NCI-H510A (cell line): ENCODE measurements around the gene RASGEF1C.

ENCODE experiments used
- DNase-seq: peaks from one replicate; lab custom pipeline; 2025; lab: John Stamatoyannopoulos, UW

RASGEF1C gene

GRCh38 chr5:180119031-180119902 is 89.7 kb downstream of the RASGEF1C start:
- DNase-seq: no peak

- DNase-seq: no peak
These were observed 90.6 kb downstream of the RASGEF1C start for GRCh38 chr5:180118391-180118791.

DNA sequence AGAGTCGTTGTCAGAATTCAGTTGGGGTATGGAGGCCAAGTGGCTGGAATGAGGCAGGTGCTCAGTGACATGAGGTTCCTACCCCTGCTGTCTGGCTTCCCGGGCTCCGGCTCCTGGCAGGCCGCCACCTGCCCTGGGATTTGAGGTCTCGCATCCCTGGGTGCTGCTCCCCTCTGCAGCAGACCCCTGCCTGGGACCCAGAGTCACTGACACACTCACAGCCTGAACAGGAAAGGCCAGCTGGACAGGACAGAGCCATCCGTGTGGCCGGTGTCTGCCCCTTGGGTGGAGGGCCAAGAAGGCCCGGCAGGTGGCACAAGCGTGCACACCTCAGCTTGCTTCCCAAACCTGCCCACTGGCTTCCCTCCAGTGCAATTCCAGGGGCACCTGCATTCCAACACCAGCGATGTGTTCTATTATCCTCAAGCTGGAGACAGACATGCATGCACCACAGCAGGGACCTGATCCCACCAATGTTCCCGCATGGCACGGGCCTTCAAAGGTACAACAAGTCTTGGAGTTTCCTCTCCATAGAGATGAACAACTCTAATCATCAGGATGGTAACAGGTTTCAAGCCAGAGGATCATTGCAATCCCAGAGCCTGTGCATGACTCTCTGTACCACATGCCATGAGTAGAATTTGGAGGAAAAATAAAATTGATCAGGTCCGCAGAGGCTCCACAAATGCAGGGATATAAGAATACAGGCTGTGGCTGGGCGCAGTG is 91.8 kb downstream of the RASGEF1C start:
- DNase-seq: no peak

GRCh38 chr5:180116077-180116999 is 92.7 kb downstream of the RASGEF1C start:
- no peak for DNase-seq

GRCh38 chr5:180115326-180116076 is 93.5 kb downstream of the RASGEF1C start:
- DNase-seq: no peak

- no peak for DNase-seq
These were observed 94.6 kb downstream of the RASGEF1C start for GRCh38 chr5:180114304-180115003.

DNA sequence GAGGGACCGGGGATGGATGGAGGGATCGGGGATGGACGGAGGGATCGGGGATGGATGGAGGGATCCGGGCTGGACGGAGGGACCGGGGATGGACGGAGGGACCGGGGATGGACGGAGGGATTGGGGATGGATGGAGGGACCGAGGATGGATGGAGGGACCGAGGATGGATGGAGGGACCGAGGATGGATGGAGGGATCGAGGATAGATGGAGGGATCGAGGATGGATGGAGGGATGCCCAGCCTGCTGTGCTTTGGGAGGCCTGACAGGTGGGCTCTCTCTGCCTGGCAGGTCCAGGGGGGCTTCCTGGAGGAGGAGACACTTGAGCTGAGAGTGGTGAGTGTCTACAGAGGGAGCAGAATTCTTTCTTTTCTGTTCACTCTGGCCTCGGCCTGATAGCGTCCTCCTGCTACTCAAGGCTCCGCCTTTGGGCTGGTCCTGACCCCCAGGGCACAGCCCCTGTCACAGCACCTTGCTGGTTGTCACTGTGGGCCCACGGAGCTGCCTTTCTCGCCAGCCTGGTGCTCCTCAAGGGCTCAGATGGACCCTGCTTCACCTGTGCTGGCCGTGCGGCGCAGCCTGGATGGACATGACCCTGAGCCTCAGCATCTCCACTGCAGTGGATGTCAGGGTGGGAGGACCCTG is 95.2 kb downstream of the RASGEF1C start:
- DNase-seq: no peak

DNA sequence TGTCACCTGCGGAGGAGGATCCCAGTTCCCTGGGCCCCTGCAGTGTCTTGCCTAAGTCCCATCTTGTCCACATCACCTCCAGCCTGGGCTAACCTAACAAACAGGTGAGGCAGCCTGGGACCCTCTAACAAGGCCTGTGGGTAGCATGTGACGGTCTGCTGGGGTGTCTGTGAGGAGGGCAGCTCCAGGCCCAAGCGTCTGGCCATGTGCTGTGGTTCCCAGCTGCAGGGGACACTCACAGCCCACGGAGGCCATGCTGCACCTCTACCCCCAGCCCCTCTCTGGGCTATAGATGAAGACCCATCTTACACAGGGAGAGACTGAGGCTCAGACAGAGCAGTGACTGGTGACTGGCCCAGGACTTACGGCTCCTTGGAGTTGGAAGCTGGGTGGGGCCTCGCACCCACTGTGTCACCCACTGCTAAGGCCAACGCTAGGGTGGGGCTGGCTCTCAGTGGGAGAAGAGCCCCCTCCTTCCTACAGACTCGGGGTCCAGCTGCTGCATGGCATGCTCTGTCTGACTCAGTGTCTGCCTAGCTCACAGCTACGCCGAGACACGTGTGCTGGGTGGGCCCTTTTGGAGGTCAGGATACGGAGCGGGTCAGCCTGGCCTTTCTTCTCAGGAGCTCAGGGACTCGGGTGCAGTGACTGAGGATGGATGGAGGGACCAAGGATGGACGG is 96.7 kb downstream of the RASGEF1C start:
- DNase-seq: no peak

DNA sequence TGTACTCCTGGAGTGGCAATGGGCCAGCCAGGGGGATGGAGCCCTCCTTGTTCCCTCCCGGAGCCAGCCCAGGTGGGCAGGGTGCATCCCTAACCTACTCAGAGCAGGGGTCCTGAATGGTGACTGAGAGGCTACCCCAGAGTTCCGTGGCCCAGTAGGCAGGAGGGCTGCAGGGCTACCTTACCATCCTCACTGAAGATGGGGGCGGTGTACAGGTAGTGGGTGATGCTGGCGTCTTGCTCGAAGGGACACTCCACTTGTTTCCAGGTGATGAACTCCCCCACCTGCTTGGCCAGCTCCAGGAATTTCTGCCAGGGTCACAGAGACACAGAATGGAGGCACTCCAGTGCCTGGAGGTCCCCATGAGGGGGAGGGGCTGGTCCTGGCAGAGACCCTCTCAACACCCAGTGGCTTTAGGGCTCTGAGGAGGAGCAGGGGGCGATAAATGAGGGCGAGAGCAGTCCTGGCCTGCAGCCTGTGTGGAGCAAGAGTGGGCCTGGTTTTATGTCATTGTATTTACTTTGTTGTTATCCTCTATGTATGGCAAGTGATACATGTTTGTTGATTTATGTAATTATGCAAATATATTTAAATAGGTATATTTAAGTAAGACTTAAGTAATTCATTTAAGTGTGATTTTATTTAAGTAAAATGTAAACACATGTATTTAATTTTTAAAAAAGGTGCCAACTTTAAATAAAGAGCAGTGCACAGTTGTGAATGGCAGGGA is 97.6 kb downstream of the RASGEF1C start:
- DNase-seq: no peak

- DNase-seq: no peak
These were observed 99.1 kb downstream of the RASGEF1C start for GRCh38 chr5:180109920-180110319.

- no peak for DNase-seq
These were observed 102.0 kb downstream of the RASGEF1C start for GRCh38 chr5:180107005-180107404.

GRCh38 chr5:180105827-180106312 is 103.1 kb downstream of the RASGEF1C start:
- no peak for DNase-seq

DNA sequence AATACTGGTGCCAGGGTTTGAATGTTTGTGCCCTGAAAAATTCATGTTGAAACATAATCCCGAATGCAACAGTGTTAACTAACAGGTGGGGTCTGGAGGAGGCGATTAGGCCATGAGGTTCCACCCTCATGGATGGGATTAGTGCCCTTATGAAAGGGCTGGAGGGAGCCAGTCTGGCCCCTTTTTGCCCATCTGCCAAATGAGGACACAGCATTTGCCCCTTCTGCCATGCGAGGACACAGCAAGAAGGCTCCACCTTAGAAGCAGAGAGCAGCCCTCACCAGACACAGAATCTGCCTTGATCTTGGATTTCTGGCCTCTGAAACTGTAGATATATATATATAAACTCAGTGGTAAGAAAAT is 104.9 kb downstream of the RASGEF1C start:
- no peak for DNase-seq

DNA sequence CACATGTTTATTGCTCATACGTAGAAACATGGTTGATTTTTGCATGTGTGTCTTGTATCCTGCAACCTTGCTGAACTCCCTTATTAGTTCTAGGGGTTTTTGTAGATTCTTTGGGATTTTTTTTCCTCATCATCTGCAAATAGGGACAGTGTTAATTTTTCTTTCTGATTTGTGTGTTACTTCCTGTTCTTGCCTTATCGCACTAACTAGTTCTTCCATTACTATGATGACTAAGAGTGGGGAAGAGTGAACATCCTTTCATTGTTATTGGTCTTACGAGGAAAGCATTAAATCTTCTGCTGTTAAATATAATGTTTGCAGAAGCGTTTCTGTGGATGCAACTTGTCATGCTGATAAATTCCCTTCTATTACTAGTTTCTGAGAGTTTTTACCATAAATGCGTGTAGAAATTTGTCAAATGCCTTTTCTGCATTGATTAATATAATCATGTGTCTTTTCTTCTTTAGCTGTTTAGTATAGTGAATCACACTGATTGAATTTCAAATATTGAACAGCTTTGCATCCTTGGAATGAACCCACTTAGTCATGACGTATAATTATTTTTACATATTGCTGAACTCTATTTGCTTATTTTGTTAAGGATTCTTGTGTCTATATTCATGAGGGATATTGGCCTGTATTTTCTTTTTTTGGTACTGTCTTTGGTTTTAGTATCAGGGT is 105.4 kb downstream of the RASGEF1C start:
- DNase-seq: no peak

- no peak for DNase-seq
These were observed 106.4 kb downstream of the RASGEF1C start for GRCh38 chr5:180102636-180103035.

GRCh38 chr5:180101451-180102105 is 107.4 kb downstream of the RASGEF1C start:
- no peak for DNase-seq

DNA sequence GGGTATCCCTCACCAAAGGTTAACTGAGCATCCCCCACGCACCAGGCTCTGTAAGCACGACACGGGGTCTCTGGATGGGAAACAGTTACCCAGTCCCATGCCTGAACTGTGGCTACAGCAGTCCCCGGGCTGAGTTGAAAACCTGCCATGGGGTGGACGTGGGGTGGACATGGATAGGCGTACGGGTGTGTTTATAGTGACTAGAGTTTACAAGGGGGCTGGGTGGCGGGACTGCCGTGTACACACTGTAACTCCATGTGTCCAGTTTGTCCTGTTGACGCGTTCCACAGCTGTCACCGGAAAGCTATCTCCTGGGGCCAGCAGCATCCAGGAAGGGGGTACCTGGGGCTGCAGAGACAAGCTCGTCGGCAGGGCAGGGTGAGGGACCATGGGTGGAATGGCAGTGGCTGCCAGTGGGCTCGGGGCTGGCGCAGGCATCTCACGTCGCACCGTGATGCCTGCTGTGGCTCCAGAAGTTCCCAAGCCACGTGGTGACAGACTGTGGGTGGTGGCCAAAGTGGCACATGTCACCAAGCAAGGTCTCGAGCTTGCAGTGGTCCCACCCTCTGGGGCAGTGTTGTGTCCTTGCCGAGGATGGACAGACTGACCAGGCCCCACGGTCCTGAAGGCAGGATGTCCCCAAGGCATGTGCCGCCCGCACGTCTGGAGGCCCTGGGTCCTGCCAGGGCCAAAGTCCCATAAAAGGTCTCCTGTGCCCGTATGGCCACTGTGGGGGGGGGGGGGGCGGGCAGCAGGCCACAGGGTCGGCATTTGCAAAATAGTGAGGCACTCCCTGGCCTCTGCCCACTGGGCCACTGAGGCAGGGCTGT is 108.2 kb downstream of the RASGEF1C start:
- no peak for DNase-seq
